ENCODE results near the gene IMPACT. TPM values are rescaled to one million over a fixed set of nuclear protein-coding genes. Genes with fewer than 3 reads are reported as not detected.
A peak's percentile ranks its signal among the peaks of the same experiment; 100 is the strongest.

The IMPACT gene
- total RNA-seq, 6 experiments from 2014 or later = 10.4 to 18.1 (median 13.9) TPM

DNA sequence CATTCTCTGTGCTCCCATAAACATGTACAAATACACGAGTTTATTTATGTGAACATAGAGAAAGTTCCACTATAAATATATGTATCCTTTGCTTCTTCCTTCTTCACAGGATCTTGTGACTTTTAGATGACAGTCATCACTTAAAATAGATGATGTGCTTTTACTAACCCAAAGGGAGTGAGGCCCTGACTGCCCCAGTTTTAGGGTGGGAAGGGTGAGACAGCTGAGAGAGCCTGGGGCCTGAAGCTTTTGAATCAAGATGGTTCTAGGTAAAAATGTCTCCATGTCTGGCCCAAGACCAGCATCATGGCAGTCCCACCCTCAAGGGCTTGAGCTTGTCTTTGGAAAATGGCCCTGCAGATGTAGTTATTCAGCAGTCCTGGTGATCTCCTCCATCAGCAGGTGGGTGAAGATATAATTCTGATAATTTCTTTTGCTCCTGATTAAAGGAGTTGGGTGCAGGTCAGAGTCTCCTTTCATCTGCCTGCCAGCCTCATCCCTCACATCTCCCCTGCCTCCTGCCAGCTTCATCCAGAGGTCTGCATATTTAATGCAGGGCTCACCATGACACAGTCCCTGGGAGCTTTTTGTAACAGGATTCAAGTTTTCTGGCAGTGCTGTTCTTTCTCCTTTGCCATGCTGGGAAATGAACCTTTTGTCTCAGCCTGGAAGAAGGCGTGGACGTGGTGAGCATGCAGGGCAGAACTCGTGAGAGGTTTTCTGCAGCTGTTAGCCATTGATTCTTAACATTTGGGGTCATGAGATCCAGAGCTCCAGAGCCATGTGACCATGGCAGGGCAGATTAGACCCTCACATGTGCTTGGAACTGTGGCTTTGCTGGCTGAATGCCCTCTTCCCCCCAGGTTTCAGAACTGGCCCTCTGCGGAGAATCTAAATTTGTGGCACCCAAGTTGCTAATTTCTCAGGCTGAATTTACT lies 36.6 kb downstream of the IMPACT start:
- TF ChIP-seq POLR2A (IDR thresholded peaks at IDR 0.05) = no peak
- TF ChIP-seq, protein P1, sequence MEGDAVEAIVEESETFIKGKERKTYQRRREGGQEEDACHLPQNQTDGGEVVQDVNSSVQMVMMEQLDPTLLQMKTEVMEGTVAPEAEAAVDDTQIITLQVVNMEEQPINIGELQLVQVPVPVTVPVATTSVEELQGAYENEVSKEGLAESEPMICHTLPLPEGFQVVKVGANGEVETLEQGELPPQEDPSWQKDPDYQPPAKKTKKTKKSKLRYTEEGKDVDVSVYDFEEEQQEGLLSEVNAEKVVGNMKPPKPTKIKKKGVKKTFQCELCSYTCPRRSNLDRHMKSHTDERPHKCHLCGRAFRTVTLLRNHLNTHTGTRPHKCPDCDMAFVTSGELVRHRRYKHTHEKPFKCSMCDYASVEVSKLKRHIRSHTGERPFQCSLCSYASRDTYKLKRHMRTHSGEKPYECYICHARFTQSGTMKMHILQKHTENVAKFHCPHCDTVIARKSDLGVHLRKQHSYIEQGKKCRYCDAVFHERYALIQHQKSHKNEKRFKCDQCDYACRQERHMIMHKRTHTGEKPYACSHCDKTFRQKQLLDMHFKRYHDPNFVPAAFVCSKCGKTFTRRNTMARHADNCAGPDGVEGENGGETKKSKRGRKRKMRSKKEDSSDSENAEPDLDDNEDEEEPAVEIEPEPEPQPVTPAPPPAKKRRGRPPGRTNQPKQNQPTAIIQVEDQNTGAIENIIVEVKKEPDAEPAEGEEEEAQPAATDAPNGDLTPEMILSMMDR (IDR thresholded peaks at IDR 0.05) = no peak
- DNase-seq (no peak), ATAC-seq (no peak)
- no peak overlapping the region for H3K27ac ChIP-seq
- intact Hi-C loops (cut with DNase I) = no loop called here
- no peaks in the 10 kb centered on the region for H3K4me1 ChIP-seq
- no peak overlapping the region for H3K4me3 ChIP-seq
- no peaks in the 10 kb centered on the region for H3K36me3 ChIP-seq
- 68% methylated on average over 5 of the region's 5 CpGs for WGBS (ENCODE audit: insufficient coverage, low coverage, low lambda C conversion rate, missing lambda C conversion rate)
- no peaks in the 10 kb centered on the region for H3K9me3 ChIP-seq
- H3K27me3 ChIP-seq = no peaks in the 10 kb centered on the region

DNA sequence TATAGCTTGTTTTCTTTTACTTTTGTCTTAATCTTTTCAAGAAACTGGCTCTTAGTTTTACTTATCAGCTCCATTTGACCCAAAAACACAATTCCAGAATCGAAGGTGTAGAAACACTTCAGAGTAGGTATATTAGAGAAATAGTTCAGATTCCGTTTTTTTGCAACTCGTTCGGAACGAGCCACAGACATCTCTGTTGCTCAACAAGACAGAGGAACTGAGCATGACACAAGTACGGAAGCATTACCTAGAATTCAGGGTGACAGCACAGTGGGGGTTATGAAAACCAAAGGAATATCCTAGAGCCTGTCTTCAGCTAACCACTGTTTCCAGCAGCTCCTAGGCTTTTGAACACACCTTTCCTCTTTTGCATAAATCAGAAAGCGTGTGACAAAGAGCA lies 39.0 kb downstream of the IMPACT start:
- Histone ChIP-seq H3K27me3 (no peaks in the 10 kb centered on the region), H3K36me3 (no peaks in the 10 kb centered on the region), H3K4me1 (no peaks in the 10 kb centered on the region), H3K27ac (no peak overlapping the region), H3K4me3 (no peak overlapping the region), H3K9me3 (no peaks in the 10 kb centered on the region)
- no peak for TF ChIP-seq POLR2A (IDR thresholded peaks at IDR 0.05)
- TF ChIP-seq, protein P1 (IDR thresholded peaks at IDR 0.05) = no peak
- ATAC-seq (no peak), DNase-seq (no peak)
- WGBS (ENCODE audit: insufficient coverage, low coverage, low lambda C conversion rate, missing lambda C conversion rate) = 61% methylated on average over 7 of the region's 7 CpGs
- intact Hi-C loops (cut with DNase I) = no loop called here

DNA sequence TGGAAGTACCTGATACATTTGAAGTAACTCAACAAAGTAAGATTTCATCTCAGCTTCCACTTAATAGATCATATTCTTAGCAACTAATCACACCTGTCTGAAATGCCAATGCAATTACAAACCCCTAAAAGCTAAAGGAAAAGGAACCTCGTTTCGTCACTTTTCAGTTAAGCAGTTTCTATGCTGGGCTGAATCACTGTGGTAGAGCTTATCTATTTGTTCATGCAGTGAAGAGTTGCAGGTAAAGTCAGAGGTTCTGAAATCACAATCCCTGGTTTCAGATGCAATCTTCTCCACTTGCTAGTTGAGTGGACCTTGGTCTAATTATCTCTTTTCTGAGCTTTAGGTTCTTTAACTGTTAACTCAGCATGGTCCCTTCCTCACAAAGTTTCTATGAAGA lies 40.3 kb downstream of the IMPACT start:
- intact Hi-C loops (cut with DNase I) = no loop called here
- Histone ChIP-seq H3K36me3 (no peaks in the 10 kb centered on the region), H3K27me3 (no peaks in the 10 kb centered on the region), H3K27ac (no peak overlapping the region), H3K9me3 (no peaks in the 10 kb centered on the region), H3K4me3 (no peak overlapping the region), H3K4me1 (no peaks in the 10 kb centered on the region)
- ATAC-seq (no peak), DNase-seq (no peak)
- no peak for TF ChIP-seq POLR2A (IDR thresholded peaks at IDR 0.05)
- TF ChIP-seq, protein P1 (IDR thresholded peaks at IDR 0.05) = no peak
- 63% methylated on average over 2 of the region's 2 CpGs for WGBS (ENCODE audit: insufficient coverage, low coverage, low lambda C conversion rate, missing lambda C conversion rate)

DNA sequence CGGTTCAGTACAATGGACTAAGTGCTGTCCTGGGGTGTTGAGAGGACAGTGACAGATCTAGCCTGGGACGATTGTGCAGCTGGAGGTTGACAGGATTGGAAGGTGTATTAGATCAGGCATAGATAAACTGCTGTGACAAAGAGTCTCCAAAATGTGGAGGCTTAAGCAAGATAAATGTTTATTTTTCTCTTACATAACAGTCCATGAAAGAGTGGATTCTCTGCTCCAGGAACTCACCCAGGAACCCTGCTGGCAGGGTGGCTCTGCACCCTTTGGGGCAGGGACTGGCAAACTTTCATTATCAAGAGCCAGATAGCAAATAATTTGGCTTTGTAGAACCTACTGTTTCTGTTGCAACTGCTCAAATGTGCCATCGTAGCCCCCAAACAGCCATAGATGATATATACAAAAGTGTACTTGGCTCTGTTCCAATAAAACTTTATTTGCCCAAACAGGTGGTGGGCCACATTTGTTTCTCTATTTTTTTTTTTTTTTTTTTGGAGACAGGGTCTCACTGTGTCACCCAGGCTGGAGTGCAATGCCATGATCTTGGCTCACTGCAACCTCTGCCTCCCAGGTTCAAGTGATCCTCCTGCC lies 43.6 kb downstream of the IMPACT start:
- Histone ChIP-seq H3K27me3 (no peaks in the 10 kb centered on the region), H3K9me3 (no peaks in the 10 kb centered on the region), H3K4me3 (no peak overlapping the region), H3K27ac (no peak overlapping the region), H3K36me3 (no peaks in the 10 kb centered on the region), H3K4me1 (no peaks in the 10 kb centered on the region)
- DNase-seq (peak; percentile 51 to 81 (median 73)), ATAC-seq (peak; percentile 96 to 99 (median 98))
- no peak for TF ChIP-seq POLR2A (IDR thresholded peaks at IDR 0.05)
- TF ChIP-seq, protein P1 (IDR thresholded peaks at IDR 0.05) = no peak
- intact Hi-C loops (cut with DNase I) = no loop called here
- 36% methylated on average over 3 of the region's 3 CpGs for whole genome bisulfite sequencing (ENCODE audit: insufficient coverage, low coverage, low lambda C conversion rate, missing lambda C conversion rate)
